Panc1 (cell line): ENCODE measurements around the gene ZBTB7C. TPM values are rescaled to one million over a fixed set of nuclear protein-coding genes. Genes with fewer than 3 reads are reported as not detected.

Source experiments
- ATAC-seq: fragments of 200-7000 bp; cut with Tn5 transposase; 2 replicates; pipeline ENCODE4 v1.9.1; 2020; ENCODE audit warnings: mild to moderate bottlenecking, moderate library complexity
- BruUV-seq: library from RNA; stranded (reverse); fragments of 400-500 nt; replicated peaks from 2 replicates; lab custom pipeline; 2021; lab: Mats Ljungman, UMichigan
- CTCF ChIA-PET: fragments of 300-600 bp; sonication (Branson Sonifier 250); formaldehyde crosslinking; loops from one replicate; lab custom pipeline; 2022; ENCODE audit warnings: antibody characterized with exemption; lab: Charles Lee
- POLR2A ChIA-PET: fragments of 300-600 bp; sonication (Branson Sonifier 250); formaldehyde crosslinking; loops from one replicate; lab custom pipeline; 2022; ENCODE audit warnings: antibody characterized with exemption; lab: Charles Lee
- DNase-seq: peaks from one replicate; pipeline ENCODE4 v3.0.0-alpha.2; 2010; ENCODE audit warnings: low read depth, low spot score
- H3K27ac ChIP-seq: 2 replicates; pipeline ENCODE4 v1.5.1; 2011; ENCODE audit warnings: mild to moderate bottlenecking, low read length, inconsistent platforms
- H3K27me3 ChIP-seq: fragments of 200-500 bp; sonication (Bioruptor generic); 2 replicates; pipeline ENCODE4 v1.6.0; 2014; ENCODE audit warnings: low read length, inconsistent platforms; ENCODE audit not compliant: control insufficient read depth, insufficient read depth
- H3K36me3 ChIP-seq: fragments of 200-500 bp; sonication (Bioruptor generic); 2 replicates; pipeline ENCODE4 v1.5.1; 2014; ENCODE audit warnings: inconsistent platforms, mild to moderate bottlenecking, low read length, moderate library complexity; ENCODE audit not compliant: control insufficient read depth, insufficient read depth
- H3K4me1 ChIP-seq: 2 replicates; pipeline ENCODE4 v1.5.1; 2011; ENCODE audit warnings: inconsistent platforms, mild to moderate bottlenecking, low read length, moderate library complexity; ENCODE audit not compliant: control insufficient read depth, insufficient read depth
- H3K4me3 ChIP-seq, 2 experiments: 2 replicates each; pipeline ENCODE4 v1.5.1; 2011 to 2012; ENCODE audit warnings: low read depth in 2 of 2, low read length in 2 of 2, mild to moderate bottlenecking in 2 of 2, inconsistent platforms in 1 of 2, moderate library complexity in 1 of 2
- H3K9me3 ChIP-seq: fragments of 200-500 bp; sonication (Bioruptor generic); 2 replicates; pipeline ENCODE4 v1.5.1; 2014; ENCODE audit warnings: low read depth, mild to moderate bottlenecking, inconsistent platforms, low read length, moderate library complexity; ENCODE audit not compliant: control insufficient read depth, insufficient read depth
- CTCF ChIP-seq: fragments of 450-650 bp; IDR thresholded peaks from 2 replicates; pipeline ENCODE4 v1.5.1; 2017; ENCODE audit warnings: mild to moderate bottlenecking
- POLR2AphosphoS5 ChIP-seq: IDR thresholded peaks from 2 replicates; pipeline ENCODE4 v1.6.1; 2012; ENCODE audit warnings: mild to moderate bottlenecking, low read depth, low read length, moderate library complexity
- SIN3A ChIP-seq: IDR thresholded peaks from 2 replicates; pipeline ENCODE4 v1.6.1; 2012; ENCODE audit warnings: low read depth, mild to moderate bottlenecking, low read length, moderate library complexity, borderline replicate concordance; ENCODE audit not compliant: insufficient read depth
- TCF7L2 ChIP-seq: IDR thresholded peaks from 2 replicates; pipeline ENCODE4 v1.6.1; 2011; ENCODE audit warnings: mild to moderate bottlenecking, low read depth, low read length, inconsistent platforms
- in situ Hi-C: cut with HindIII; loops from 2 replicates; pipeline ENCODE4 v1.10.0; 2016; ENCODE audit warnings: low sequenced_read_pairs, low pct_unique_long_range_greater_than_20kb
- intact Hi-C: fragments of 100-400 bp; cut with micrococcal nuclease; formaldehyde crosslinking; loops from one replicate; pipeline ENCODE4 v1.10.0; 2022; ENCODE audit not compliant: unreplicated experiment
- total RNA-seq: library from RNA; stranded (reverse); gene quantifications from one replicate; pipeline ENCODE4 v1.2.1, GENCODE V29; 2021; ENCODE audit not compliant: unreplicated experiment
- TF ChIP-seq, protein P1 (sequence below), 2 experiments: IDR thresholded peaks; 2 replicates each; pipeline ENCODE4 v1.6.1; 2011 to 2012; ENCODE audit warnings: low read depth in 2 of 2, control low read depth in 1 of 2, low read length in 1 of 2, mild to moderate bottlenecking in 1 of 2, moderate library complexity in 1 of 2; ENCODE audit not compliant: insufficient read depth in 1 of 2

Gene ZBTB7C
- total RNA-seq, 1 experiment from 2014 or later, result 0.03 TPM

GRCh38 chr18:47992976-47993375 lies 416.2 kb downstream of the ZBTB7C start:
- in situ Hi-C loops, result no loop called here
- H3K9me3 ChIP-seq, result no peaks in the 10 kb centered on the region
- no peak overlapping the region for H3K4me3 ChIP-seq
- CTCF ChIA-PET, result no interaction called here
- POLR2A ChIA-PET, result no interaction called here
- no TSS peak for BruUV-seq
- TF ChIP-seq POLR2AphosphoS5 (no peak), TCF7L2 (no peak), SIN3A (no peak), CTCF (no peak)
- TF ChIP-seq, protein P1, sequence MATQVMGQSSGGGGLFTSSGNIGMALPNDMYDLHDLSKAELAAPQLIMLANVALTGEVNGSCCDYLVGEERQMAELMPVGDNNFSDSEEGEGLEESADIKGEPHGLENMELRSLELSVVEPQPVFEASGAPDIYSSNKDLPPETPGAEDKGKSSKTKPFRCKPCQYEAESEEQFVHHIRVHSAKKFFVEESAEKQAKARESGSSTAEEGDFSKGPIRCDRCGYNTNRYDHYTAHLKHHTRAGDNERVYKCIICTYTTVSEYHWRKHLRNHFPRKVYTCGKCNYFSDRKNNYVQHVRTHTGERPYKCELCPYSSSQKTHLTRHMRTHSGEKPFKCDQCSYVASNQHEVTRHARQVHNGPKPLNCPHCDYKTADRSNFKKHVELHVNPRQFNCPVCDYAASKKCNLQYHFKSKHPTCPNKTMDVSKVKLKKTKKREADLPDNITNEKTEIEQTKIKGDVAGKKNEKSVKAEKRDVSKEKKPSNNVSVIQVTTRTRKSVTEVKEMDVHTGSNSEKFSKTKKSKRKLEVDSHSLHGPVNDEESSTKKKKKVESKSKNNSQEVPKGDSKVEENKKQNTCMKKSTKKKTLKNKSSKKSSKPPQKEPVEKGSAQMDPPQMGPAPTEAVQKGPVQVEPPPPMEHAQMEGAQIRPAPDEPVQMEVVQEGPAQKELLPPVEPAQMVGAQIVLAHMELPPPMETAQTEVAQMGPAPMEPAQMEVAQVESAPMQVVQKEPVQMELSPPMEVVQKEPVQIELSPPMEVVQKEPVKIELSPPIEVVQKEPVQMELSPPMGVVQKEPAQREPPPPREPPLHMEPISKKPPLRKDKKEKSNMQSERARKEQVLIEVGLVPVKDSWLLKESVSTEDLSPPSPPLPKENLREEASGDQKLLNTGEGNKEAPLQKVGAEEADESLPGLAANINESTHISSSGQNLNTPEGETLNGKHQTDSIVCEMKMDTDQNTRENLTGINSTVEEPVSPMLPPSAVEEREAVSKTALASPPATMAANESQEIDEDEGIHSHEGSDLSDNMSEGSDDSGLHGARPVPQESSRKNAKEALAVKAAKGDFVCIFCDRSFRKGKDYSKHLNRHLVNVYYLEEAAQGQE (IDR thresholded peaks at IDR 0.05; ENCODE audit: insufficient read depth in 1 of 2, low read depth in 2 of 2, low read length in 1 of 2), result no peak
- intact Hi-C loops, result no loop called here
- no peak for ATAC-seq
- no peaks in the 10 kb centered on the region for H3K27me3 ChIP-seq
- H3K27ac ChIP-seq, result no peak overlapping the region
- no peak for DNase-seq
- H3K4me1 ChIP-seq, result no peaks in the 10 kb centered on the region
- H3K36me3 ChIP-seq, result no peaks in the 10 kb centered on the region

- TF ChIP-seq POLR2AphosphoS5, result no peak
- TF ChIP-seq CTCF, result no peak
- no peak for TF ChIP-seq SIN3A
- TF ChIP-seq TCF7L2, result no peak
- TF ChIP-seq, protein P1 (IDR thresholded peaks at IDR 0.05; ENCODE audit: insufficient read depth in 1 of 2, low read depth in 2 of 2, low read length in 1 of 2), result no peak
- no peaks in the 10 kb centered on the region for H3K9me3 ChIP-seq
- H3K36me3 ChIP-seq, result no peaks in the 10 kb centered on the region
- no peaks in the 10 kb centered on the region for H3K27me3 ChIP-seq
- no peak overlapping the region for H3K27ac ChIP-seq
- POLR2A ChIA-PET, result no interaction called here
- in situ Hi-C loops, result no loop called here
- no peaks in the 10 kb centered on the region for H3K4me1 ChIP-seq
- no peak for DNase-seq
- no peak overlapping the region for H3K4me3 ChIP-seq
- CTCF ChIA-PET, result no interaction called here
- no peak for ATAC-seq
- intact Hi-C loops, result no loop called here
- BruUV-seq, result no TSS peak
Observed at GRCh38 chr18:47992266-47992665, 416.9 kb downstream of the ZBTB7C start.
